ENCODE data around the gene MED29. TPM values are rescaled to one million over a fixed set of nuclear protein-coding genes. Genes with fewer than 3 reads are reported as not detected.

MED29 gene
- total RNA-seq, 1 experiment from 2014 or later = 47.3 TPM

Small RNA genes lying within 50 kb of the gene (small RNA-seq; reads per million reads assigned to genes)
- 0.07 reads per million for gene AC011445.2
- gene MIR4530 = not detected
- gene RN7SL566P = not detected

Other genes starting within 250 kb of the MED29 start
- 0.10 TPM in 1 of 2 replicates, not detected in the other for gene NCCRP1, start 194.4 kb upstream of the MED29 start, total RNA-seq (2014; rRNA removed; shearing (Covaris generic))
- not detected in 2 replicates for gene SYCN, start 187.1 kb upstream of the MED29 start, total RNA-seq (2014; rRNA removed; shearing (Covaris generic))
- gene IFNL3, start 146.4 kb upstream of the MED29 start, total RNA-seq (2014; rRNA removed; shearing (Covaris generic)) = not detected in 2 replicates
- 0.13 TPM in 1 of 2 replicates, not detected in the other for gene IFNL4, start 142.5 kb upstream of the MED29 start, total RNA-seq (2014; rRNA removed; shearing (Covaris generic))
- not detected in 2 replicates for gene IFNL2, start 123.0 kb upstream of the MED29 start, total RNA-seq (2014; rRNA removed; shearing (Covaris generic))
- not detected in 2 replicates for gene IFNL1, start 95.0 kb upstream of the MED29 start, total RNA-seq (2014; rRNA removed; shearing (Covaris generic))
- gene LRFN1, start 70.5 kb upstream of the MED29 start, total RNA-seq (2014; rRNA removed; shearing (Covaris generic)) = 1.3 and 4.0 TPM in 2 replicates
- 3.6 and 3.8 TPM in 2 replicates for gene GMFG, start 55.3 kb upstream of the MED29 start, total RNA-seq (2014; rRNA removed; shearing (Covaris generic))
- gene SAMD4B, start 49.0 kb upstream of the MED29 start, total RNA-seq (2014; rRNA removed; shearing (Covaris generic)) = 75.1 and 129 TPM in 2 replicates
- gene PAF1, start 272 bp upstream of the MED29 start, total RNA-seq (2014; rRNA removed; shearing (Covaris generic)) = 47.3 and 56.1 TPM in 2 replicates
- gene ZFP36, start 15.5 kb downstream of the MED29 start, total RNA-seq (2014; rRNA removed; shearing (Covaris generic)) = 1.3 and 2.8 TPM in 2 replicates
- gene PLEKHG2, start 21.3 kb downstream of the MED29 start, total RNA-seq (2014; rRNA removed; shearing (Covaris generic)) = 14.0 and 16.5 TPM in 2 replicates
- gene RPS16, start 44.6 kb downstream of the MED29 start, total RNA-seq (2014; rRNA removed; shearing (Covaris generic)) = 222 and 315 TPM in 2 replicates
- gene SUPT5H, start 54.2 kb downstream of the MED29 start, total RNA-seq (2014; rRNA removed; shearing (Covaris generic)) = 86.2 and 91.6 TPM in 2 replicates
- 158 and 199 TPM in 2 replicates for gene TIMM50, start 89.5 kb downstream of the MED29 start, total RNA-seq (2014; rRNA removed; shearing (Covaris generic))
- gene DLL3, start 107.6 kb downstream of the MED29 start, total RNA-seq (2014; rRNA removed; shearing (Covaris generic)) = 0.80 and 1.2 TPM in 2 replicates
- gene SELENOV, start 123.8 kb downstream of the MED29 start, total RNA-seq (2014; rRNA removed; shearing (Covaris generic)) = not detected in 2 replicates
- gene EID2B, start 141.5 kb downstream of the MED29 start, total RNA-seq (2014; rRNA removed; shearing (Covaris generic)) = 4.6 and 5.1 TPM in 2 replicates
- 19.4 and 21.8 TPM in 2 replicates for gene EID2, start 148.8 kb downstream of the MED29 start, total RNA-seq (2014; rRNA removed; shearing (Covaris generic))
- gene LGALS13, start 211.1 kb downstream of the MED29 start, total RNA-seq (2014; rRNA removed; shearing (Covaris generic)) = not detected in 2 replicates